HL-60 (cell line): ENCODE results near the gene AGBL4.

Experiments
- DNase-seq, 2 experiments: peaks; one replicate each; pipeline ENCODE4 v3.0.0-alpha.2; 2010 to 2020; ENCODE audit warnings: low read depth in 1 of 2, low spot score in 1 of 2
- H3K27ac ChIP-seq: fragments of 250-450 bp; sonication (Bioruptor Pico); replicated peaks from 2 replicates; pipeline ENCODE4 v1.5.1; 2020; ENCODE audit warnings: mild to moderate bottlenecking, moderate library complexity
- H3K27me3 ChIP-seq: fragments of 250-450 bp; sonication (Bioruptor Pico); 2 replicates; pipeline ENCODE4 v1.5.1; 2021; ENCODE audit warnings: mild to moderate bottlenecking, moderate library complexity; ENCODE audit not compliant: insufficient read depth, poor library complexity, severe bottlenecking
- H3K4me3 ChIP-seq: replicated peaks from 2 replicates; pipeline ENCODE4 v1.5.1; 2011; ENCODE audit warnings: mild to moderate bottlenecking, control low read depth, low read length; ENCODE audit not compliant: insufficient read depth
- CTCF ChIP-seq: IDR thresholded peaks from one replicate; pipeline ENCODE4 v1.5.1; 2011; ENCODE audit warnings: low read length, control low read depth, inconsistent platforms; ENCODE audit not compliant: insufficient read depth
- GABPA ChIP-seq: IDR thresholded peaks from 2 replicates; pipeline ENCODE4 v1.6.1; 2012; ENCODE audit warnings: low read depth
- POLR2AphosphoS5 ChIP-seq: IDR thresholded peaks from 2 replicates; pipeline ENCODE4 v1.6.1; 2012; ENCODE audit warnings: low read depth
- REST ChIP-seq: IDR thresholded peaks from 2 replicates; pipeline ENCODE4 v1.6.1; 2012; ENCODE audit warnings: low read depth; ENCODE audit not compliant: insufficient replicate concordance
- SPI1 ChIP-seq: IDR thresholded peaks from 2 replicates; pipeline ENCODE4 v1.6.1; 2012; ENCODE audit warnings: low read depth, mild to moderate bottlenecking, borderline replicate concordance

AGBL4 gene

GRCh38 chr1:48704736-48705135 is 1319.0 kb downstream of the AGBL4 start:
- no peak for TF ChIP-seq CTCF
- no peak for TF ChIP-seq REST
- no peak for TF ChIP-seq POLR2AphosphoS5
- TF ChIP-seq GABPA, result no peak
- TF ChIP-seq SPI1, result no peak
- no peak for DNase-seq
- Histone ChIP-seq H3K27ac (no peak overlapping the region), H3K27me3 (no peaks in the 10 kb centered on the region), H3K4me3 (no peak overlapping the region)

GRCh38 chr1:48701445-48701844 is 1322.3 kb downstream of the AGBL4 start:
- H3K27ac ChIP-seq, result no peak overlapping the region
- TF ChIP-seq REST, result no peak
- TF ChIP-seq POLR2AphosphoS5, result no peak
- TF ChIP-seq SPI1, result no peak
- no peak for TF ChIP-seq GABPA
- TF ChIP-seq CTCF, result no peak
- DNase-seq, result no peak
- no peak overlapping the region for H3K4me3 ChIP-seq
- H3K27me3 ChIP-seq, result no peaks in the 10 kb centered on the region

- Histone ChIP-seq H3K27ac (no peak overlapping the region), H3K4me3 (no peak overlapping the region), H3K27me3 (no peaks in the 10 kb centered on the region)
- no peak for TF ChIP-seq GABPA
- TF ChIP-seq SPI1, result peak; percentile 6; the same call in 1 of the 2 replicates
- TF ChIP-seq CTCF, result peak; percentile 94
- peak in 1 of 2 experiments; percentile 30 for DNase-seq
These were observed 1326.6 kb downstream of the AGBL4 start for GRCh38 chr1:48697066-48697707.

- no peak for DNase-seq
- TF ChIP-seq GABPA (no peak), POLR2AphosphoS5 (no peak), SPI1 (no peak), REST (no peak), CTCF (no peak)
These were observed 1328.6 kb downstream of the AGBL4 start for GRCh38 chr1:48695161-48695560.

More at GRCh38 chr1:48695161-48695560, 1328.6 kb downstream of the AGBL4 start:
- H3K4me3 ChIP-seq, result no peak overlapping the region
- H3K27me3 ChIP-seq, result no peaks in the 10 kb centered on the region
- H3K27ac ChIP-seq, result no peak overlapping the region
